Kidney (tissue), 14 donors: ENCODE results near the gene CCSER1. TPM values are rescaled to one million over a fixed set of nuclear protein-coding genes. Genes with fewer than 3 reads are reported as not detected.
A peak's percentile ranks its signal among the peaks of the same experiment; 100 is the strongest.
"Not testable (repeated sequence)": the region's sequence is repeated elsewhere in the genome, so short reads cannot be mapped to it uniquely, and the experiment has no call there.

Experiments used
- DNase-seq, 5 donors: peaks; one replicate each; pipeline ENCODE4 v3.0.0-alpha.2; 2013 to 2020
- FAIRE-seq: peaks from 2 replicates; lab custom pipeline; 2012; peaks lifted over from hg19 to GRCh38; lab: Jason Lieb, UNC
- H3K27ac ChIP-seq, 2 donors: one replicate each; pipeline ENCODE4 v1.7.0; 2013; ENCODE audit warnings: low read depth in 2 of 2, low read length in 2 of 2, inconsistent platforms in 1 of 2
- H3K27me3 ChIP-seq: one replicate; pipeline ENCODE4 v1.7.1; 2013; ENCODE audit warnings: low read length, inconsistent platforms; ENCODE audit not compliant: control insufficient read depth, insufficient read depth
- H3K36me3 ChIP-seq, 3 donors: one replicate each; pipeline versions ENCODE4 v1.7.0 to v1.7.1; 2013; ENCODE audit warnings: low read length in 3 of 3, control low read depth in 1 of 3, inconsistent platforms in 1 of 3; ENCODE audit not compliant: insufficient read depth in 3 of 3, control insufficient read depth in 2 of 3
- H3K4me1 ChIP-seq, 3 donors: one replicate each; pipeline versions ENCODE4 v1.7.0 to v1.7.1; 2013; ENCODE audit warnings: low read length in 3 of 3, inconsistent platforms in 1 of 3, low read depth in 1 of 3; ENCODE audit not compliant: control insufficient read depth in 2 of 3, insufficient read depth in 2 of 3
- H3K4me3 ChIP-seq, 3 donors: one replicate each; pipeline versions ENCODE4 v1.7.0 to v1.8.1; 2013; ENCODE audit warnings: low read length in 3 of 3, control low read depth in 1 of 3, inconsistent platforms in 1 of 3
- H3K9ac ChIP-seq, 3 donors: one replicate each; pipeline versions ENCODE4 v1.7.0 to v1.7.1; 2013; ENCODE audit warnings: low read length in 3 of 3, control low read depth in 1 of 3, inconsistent platforms in 1 of 3
- H3K9me3 ChIP-seq, 3 donors: one replicate each; pipeline versions ENCODE4 v1.7.0 to v1.7.1; 2013; ENCODE audit warnings: low read length in 3 of 3, control low read depth in 1 of 3, inconsistent platforms in 1 of 3; ENCODE audit not compliant: control insufficient read depth in 2 of 3, insufficient read depth in 1 of 3
- intact Hi-C: fragments of 100-400 bp; cut with DNase I; formaldehyde crosslinking; loops from one replicate; pipeline ENCODE4 v1.11.1; 2022
- polyA plus RNA-seq: library from polyadenylated mRNA; stranded (reverse); fragments of 350-450 nt; fragmentation: Illumina TruSeq; extraction: RNeasy Lipid Tissue Mini Kit (QIAGEN cat#74804); gene quantifications from one replicate; pipeline ENCODE4 v1.2.3, GENCODE V29; 2014; ENCODE audit warnings: low read depth, low replicate concordance; ENCODE audit not compliant: insufficient read depth
- total RNA-seq: library from RNA; stranded (reverse); fragmentation: NEBNext Ultra II Directional; extraction: Animal tissue kit (Norgen Biotek cat#: 25700); gene quantifications from one replicate; pipeline ENCODE4 v1.2.1, GENCODE V29; 2021
- TF ChIP-seq, protein P1 (sequence below): IDR thresholded peaks from 3 replicates; pipeline ENCODE4 v1.5.1; 2012; ENCODE audit warnings: mild to moderate bottlenecking, moderate library complexity, borderline replicate concordance; ENCODE audit not compliant: insufficient read depth; ENCODE audit errors: extremely low read depth
- donor health status: control.
- donor health status: control.
- donor health status: control.
- donor health status: control.
- donor health status: control.
- donor health status: DM: yes; HTN: yes; CAD: no.
- donor health status: Normal renal cell carcinoma (clear cell type).

CCSER1 gene
- total and polyA plus RNA-seq, 2 donors from 2014 or later, result 4.2 to 26.8 TPM

DNA sequence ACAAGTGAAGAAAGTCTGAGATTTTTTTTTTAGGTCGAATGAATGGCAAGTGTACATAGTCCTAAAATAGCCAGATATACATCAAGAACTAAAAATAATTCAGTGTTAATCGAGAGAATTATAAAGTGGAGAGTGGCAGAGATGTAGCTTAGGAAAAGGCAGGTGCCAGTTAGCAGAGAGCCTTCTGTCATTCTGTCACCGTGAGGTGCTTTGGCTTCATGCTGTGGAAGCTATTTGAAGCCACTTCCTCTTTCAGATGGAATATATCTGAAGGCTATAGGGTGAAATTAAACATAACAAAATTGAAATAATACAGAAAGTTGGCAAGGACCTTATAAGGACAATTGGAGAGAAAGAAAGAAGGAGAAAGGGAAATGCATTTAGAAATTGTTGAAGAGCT lies 756.3 kb downstream of the CCSER1 start:
- no peak overlapping the region for H3K27ac ChIP-seq
- DNase-seq (no peak), FAIRE-seq (no peak)
- H3K9ac ChIP-seq, result no peak overlapping the region
- no peaks in the 10 kb centered on the region for H3K4me1 ChIP-seq
- intact Hi-C loops, result no loop called here
- H3K36me3 ChIP-seq, result no peaks in the 10 kb centered on the region
- H3K9me3 ChIP-seq, result no peaks in the 10 kb centered on the region
- no peaks in the 10 kb centered on the region for H3K27me3 ChIP-seq
- TF ChIP-seq, protein P1, sequence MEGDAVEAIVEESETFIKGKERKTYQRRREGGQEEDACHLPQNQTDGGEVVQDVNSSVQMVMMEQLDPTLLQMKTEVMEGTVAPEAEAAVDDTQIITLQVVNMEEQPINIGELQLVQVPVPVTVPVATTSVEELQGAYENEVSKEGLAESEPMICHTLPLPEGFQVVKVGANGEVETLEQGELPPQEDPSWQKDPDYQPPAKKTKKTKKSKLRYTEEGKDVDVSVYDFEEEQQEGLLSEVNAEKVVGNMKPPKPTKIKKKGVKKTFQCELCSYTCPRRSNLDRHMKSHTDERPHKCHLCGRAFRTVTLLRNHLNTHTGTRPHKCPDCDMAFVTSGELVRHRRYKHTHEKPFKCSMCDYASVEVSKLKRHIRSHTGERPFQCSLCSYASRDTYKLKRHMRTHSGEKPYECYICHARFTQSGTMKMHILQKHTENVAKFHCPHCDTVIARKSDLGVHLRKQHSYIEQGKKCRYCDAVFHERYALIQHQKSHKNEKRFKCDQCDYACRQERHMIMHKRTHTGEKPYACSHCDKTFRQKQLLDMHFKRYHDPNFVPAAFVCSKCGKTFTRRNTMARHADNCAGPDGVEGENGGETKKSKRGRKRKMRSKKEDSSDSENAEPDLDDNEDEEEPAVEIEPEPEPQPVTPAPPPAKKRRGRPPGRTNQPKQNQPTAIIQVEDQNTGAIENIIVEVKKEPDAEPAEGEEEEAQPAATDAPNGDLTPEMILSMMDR, result no peak
- no peak overlapping the region for H3K4me3 ChIP-seq

DNA sequence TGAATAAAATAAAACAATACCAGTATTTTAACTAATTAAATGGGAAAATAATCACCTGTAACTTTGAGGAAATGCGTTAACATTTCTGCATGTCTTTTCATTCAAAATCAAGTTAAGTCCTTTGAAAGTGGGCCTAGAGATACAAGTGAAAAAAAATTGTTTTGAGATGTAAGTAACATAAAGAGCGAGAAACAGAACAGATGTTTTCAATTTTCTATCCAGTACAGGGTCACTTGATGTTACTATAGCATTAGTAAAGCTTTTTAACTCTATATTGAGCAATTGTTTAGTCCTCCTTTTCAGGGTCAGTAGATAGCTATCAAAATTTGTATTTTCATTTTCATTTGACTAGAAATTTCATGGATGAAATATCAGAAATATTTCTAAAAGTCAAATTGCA lies 761.4 kb downstream of the CCSER1 start:
- FAIRE-seq (no peak), DNase-seq (peak in 1 of 5 donors; percentile 29)

DNA sequence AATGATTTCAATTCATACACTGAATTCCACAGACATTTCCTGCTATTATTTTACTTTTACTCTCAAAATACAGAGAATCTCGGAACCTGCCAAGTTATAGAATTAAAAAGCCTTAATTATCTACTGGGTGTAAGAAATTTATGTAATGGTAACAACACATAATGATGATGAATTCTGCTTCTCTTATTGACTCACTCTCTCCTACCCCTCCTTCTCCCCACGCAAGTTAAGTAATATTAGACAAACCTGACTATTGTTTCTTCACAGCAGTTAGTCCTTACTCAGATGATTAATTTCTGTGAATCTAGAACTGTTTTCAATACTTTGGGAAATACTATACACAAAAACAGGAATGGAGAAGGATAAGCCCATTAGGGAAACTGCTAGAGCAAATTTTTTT lies 762.0 kb downstream of the CCSER1 start:
- TF ChIP-seq, protein P1, result no peak
- no peaks in the 10 kb centered on the region for H3K9me3 ChIP-seq
- no peaks in the 10 kb centered on the region for H3K36me3 ChIP-seq
- DNase-seq (no peak), FAIRE-seq (no peak)
- no peaks in the 10 kb centered on the region for H3K27me3 ChIP-seq
- H3K9ac ChIP-seq, result no peak overlapping the region
- intact Hi-C loops, result no loop called here
- no peak overlapping the region for H3K4me3 ChIP-seq
- H3K4me1 ChIP-seq, result no peaks in the 10 kb centered on the region
- H3K27ac ChIP-seq, result no peak overlapping the region

More for the DNA sequence above, 761.4 kb downstream of the CCSER1 start:
- no peak overlapping the region for H3K9ac ChIP-seq
- intact Hi-C loops, result no loop called here
- H3K27me3 ChIP-seq, result no peaks in the 10 kb centered on the region
- no peaks in the 10 kb centered on the region for H3K36me3 ChIP-seq
- H3K4me3 ChIP-seq, result no peak overlapping the region
- no peaks in the 10 kb centered on the region for H3K9me3 ChIP-seq
- H3K27ac ChIP-seq, result no peak overlapping the region
- TF ChIP-seq, protein P1, result no peak
- no peaks in the 10 kb centered on the region for H3K4me1 ChIP-seq

DNA sequence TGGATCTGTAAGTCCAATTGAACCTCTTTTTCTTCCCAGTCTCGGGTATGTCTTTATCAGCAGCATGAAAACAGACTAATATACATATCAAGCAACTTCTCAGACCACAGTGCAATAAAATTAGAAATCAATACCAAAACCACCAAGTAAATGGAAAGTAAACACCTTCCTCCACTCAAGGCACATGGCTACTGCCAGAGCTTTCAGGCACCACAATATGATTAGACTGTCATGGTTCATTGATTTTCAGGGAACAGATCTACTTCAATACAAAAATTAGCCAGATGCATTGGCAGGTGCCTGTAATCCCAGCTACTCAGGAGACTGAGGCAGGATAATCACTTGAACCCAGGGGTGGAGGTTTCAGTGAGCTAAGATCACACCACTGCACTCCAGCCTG lies 776.2 kb downstream of the CCSER1 start:
- H3K9me3 ChIP-seq, H3K4me3 ChIP-seq, FAIRE-seq, H3K27ac ChIP-seq, DNase-seq, intact Hi-C loops, H3K36me3 ChIP-seq, H3K4me1 ChIP-seq, H3K9ac ChIP-seq, H3K27me3 ChIP-seq: not testable (repeated sequence)
